T-helper 1 cell treated with Interleukin-12 subunit alpha and Interleukin-12 subunit beta and Interleukin-4 antibody, amounts not matched to agents 30 μg/mL and 1 μg/mL, for 36 hours (primary cell): Measurements from ENCODE around the gene FGF12.

ENCODE experiments used
- H3K27ac Mint-ChIP-seq: one replicate; pipeline ENCODE4 v1.8.0; 2021; ENCODE audit warnings: mild to moderate bottlenecking, mixed read lengths
- H3K27me3 Mint-ChIP-seq: one replicate; pipeline ENCODE4 v1.8.0; 2021; ENCODE audit warnings: low read depth, mixed read lengths
- H3K36me3 Mint-ChIP-seq: one replicate; pipeline ENCODE4 v1.8.0; 2021; ENCODE audit warnings: low read depth, mixed read lengths
- H3K4me1 Mint-ChIP-seq: one replicate; pipeline ENCODE4 v1.8.0; 2021; ENCODE audit warnings: low read depth, mixed read lengths
- H3K4me3 Mint-ChIP-seq: one replicate; pipeline ENCODE4 v1.8.0; 2021; ENCODE audit warnings: mild to moderate bottlenecking, moderate library complexity, mixed read lengths
- H3K9me3 Mint-ChIP-seq: one replicate; pipeline ENCODE4 v1.8.0; 2021; ENCODE audit warnings: mixed read lengths

The FGF12 gene

GRCh38 chr3:192515664-192516045 is 211.7 kb downstream of the FGF12 start:
- H3K27me3 Mint-ChIP-seq, result peaks cover 47% of the 10 kb centered on the region
- no peaks in the 10 kb centered on the region for H3K9me3 Mint-ChIP-seq
- no peak overlapping the region for H3K27ac Mint-ChIP-seq
- no peaks in the 10 kb centered on the region for H3K4me1 Mint-ChIP-seq
- no peaks in the 10 kb centered on the region for H3K36me3 Mint-ChIP-seq
- H3K4me3 Mint-ChIP-seq, result no peak overlapping the region

GRCh38 chr3:192514754-192515663 is 212.3 kb downstream of the FGF12 start:
- no peaks in the 10 kb centered on the region for H3K36me3 Mint-ChIP-seq
- H3K27ac Mint-ChIP-seq, result no peak overlapping the region
- H3K4me1 Mint-ChIP-seq, result no peaks in the 10 kb centered on the region
- H3K27me3 Mint-ChIP-seq, result peaks cover 47% of the 10 kb centered on the region
- H3K9me3 Mint-ChIP-seq, result no peaks in the 10 kb centered on the region
- H3K4me3 Mint-ChIP-seq, result no peak overlapping the region

- peaks cover 47% of the 10 kb centered on the region for H3K27me3 Mint-ChIP-seq
- H3K4me3 Mint-ChIP-seq, result no peak overlapping the region
- H3K36me3 Mint-ChIP-seq, result no peaks in the 10 kb centered on the region
- H3K27ac Mint-ChIP-seq, result no peak overlapping the region
- H3K4me1 Mint-ChIP-seq, result no peaks in the 10 kb centered on the region
- H3K9me3 Mint-ChIP-seq, result no peaks in the 10 kb centered on the region
These were observed 213.1 kb downstream of the FGF12 start for GRCh38 chr3:192514081-192514753.

GRCh38 chr3:192505731-192506130 is 221.6 kb downstream of the FGF12 start:
- H3K27me3 Mint-ChIP-seq, result no peaks in the 10 kb centered on the region
- no peak overlapping the region for H3K4me3 Mint-ChIP-seq
- H3K36me3 Mint-ChIP-seq, result no peaks in the 10 kb centered on the region
- no peaks in the 10 kb centered on the region for H3K4me1 Mint-ChIP-seq
- no peak overlapping the region for H3K27ac Mint-ChIP-seq
- H3K9me3 Mint-ChIP-seq, result no peaks in the 10 kb centered on the region

- Mint-ChIP-seq H3K27ac (no peak overlapping the region), H3K27me3 (no peaks in the 10 kb centered on the region), H3K4me1 (no peaks in the 10 kb centered on the region), H3K36me3 (no peaks in the 10 kb centered on the region), H3K9me3 (no peaks in the 10 kb centered on the region), H3K4me3 (no peak overlapping the region)
These were observed 225.9 kb downstream of the FGF12 start for GRCh38 chr3:192501401-192501800.

DNA sequence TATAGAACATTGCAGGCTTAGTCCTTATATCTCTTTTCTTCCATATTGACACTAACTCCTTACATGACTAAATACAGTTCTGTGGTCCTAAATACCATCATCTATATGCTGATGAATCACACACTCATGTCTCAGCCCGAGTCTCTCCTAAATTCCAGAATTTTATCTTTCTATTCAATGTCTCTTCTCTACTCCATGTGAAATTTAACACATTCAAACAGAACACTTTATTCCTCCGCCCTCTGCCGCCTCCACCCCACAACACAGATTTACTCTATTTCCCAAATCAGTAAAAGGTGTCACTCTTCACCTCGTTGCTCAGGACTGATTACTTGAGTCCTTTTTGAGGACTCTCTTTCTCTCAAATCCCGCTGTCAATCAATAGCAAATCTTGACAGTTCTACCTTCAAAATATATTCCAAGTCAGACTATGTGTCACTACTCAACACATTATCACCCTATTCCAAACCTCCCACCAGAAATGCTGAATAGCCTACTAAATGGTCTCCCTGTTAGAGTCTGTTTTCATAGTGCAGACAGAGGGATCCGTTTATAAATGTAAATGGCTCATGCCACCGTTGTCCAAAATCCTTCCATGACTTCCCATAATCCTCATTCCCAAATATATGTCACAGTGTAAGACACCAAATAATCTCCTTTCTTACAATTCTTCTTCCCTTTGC is 230.3 kb downstream of the FGF12 start:
- H3K27me3 Mint-ChIP-seq, result no peaks in the 10 kb centered on the region
- H3K4me3 Mint-ChIP-seq, result no peak overlapping the region
- H3K36me3 Mint-ChIP-seq, result no peaks in the 10 kb centered on the region
- no peaks in the 10 kb centered on the region for H3K4me1 Mint-ChIP-seq
- H3K27ac Mint-ChIP-seq, result no peak overlapping the region
- H3K9me3 Mint-ChIP-seq, result no peaks in the 10 kb centered on the region

DNA sequence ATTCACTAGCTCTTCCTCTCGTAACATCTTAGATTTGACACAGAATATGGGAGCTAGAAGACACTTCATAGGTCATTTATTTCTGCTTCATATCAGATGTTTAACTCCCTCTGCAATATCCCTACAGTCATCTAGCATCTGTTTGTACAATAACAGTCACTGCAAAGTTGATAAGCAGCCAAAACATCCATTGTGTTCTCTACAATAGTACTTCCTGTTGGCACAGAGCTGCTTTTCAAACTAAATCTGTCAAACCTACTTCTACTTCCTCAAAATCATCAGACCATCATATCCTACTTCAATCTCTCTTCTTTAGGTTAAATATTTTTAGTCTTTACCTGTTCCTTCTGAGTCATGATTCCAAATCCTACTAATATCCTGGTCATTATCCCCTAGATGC is 233.2 kb downstream of the FGF12 start:
- Mint-ChIP-seq H3K27ac (no peak overlapping the region), H3K27me3 (no peaks in the 10 kb centered on the region), H3K36me3 (no peaks in the 10 kb centered on the region), H3K4me1 (no peaks in the 10 kb centered on the region), H3K9me3 (no peaks in the 10 kb centered on the region), H3K4me3 (no peak overlapping the region)

DNA sequence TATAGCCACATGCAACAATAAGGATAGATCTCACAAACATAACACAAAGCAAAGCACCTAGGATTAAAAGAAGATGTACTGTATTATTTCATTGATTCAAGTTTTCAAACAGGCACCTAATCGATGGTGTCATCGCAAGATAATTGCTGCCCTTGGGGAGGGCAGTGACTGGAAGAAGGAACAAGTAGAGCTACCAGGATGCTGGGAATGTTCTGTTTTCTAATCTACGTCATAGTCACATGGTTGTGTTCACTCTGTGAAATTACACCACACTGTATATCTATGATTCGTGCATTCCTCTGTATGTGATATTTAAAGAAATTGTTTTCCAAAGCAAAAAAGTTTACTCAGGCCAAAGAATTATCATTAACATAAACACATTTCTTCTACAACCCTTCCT is 236.6 kb downstream of the FGF12 start:
- Mint-ChIP-seq H3K9me3 (no peaks in the 10 kb centered on the region), H3K4me1 (no peaks in the 10 kb centered on the region), H3K27me3 (no peaks in the 10 kb centered on the region), H3K4me3 (no peak overlapping the region), H3K27ac (no peak overlapping the region), H3K36me3 (no peaks in the 10 kb centered on the region)

GRCh38 chr3:192489579-192489978 is 237.8 kb downstream of the FGF12 start:
- Mint-ChIP-seq H3K27me3 (no peaks in the 10 kb centered on the region), H3K9me3 (no peaks in the 10 kb centered on the region), H3K4me1 (no peaks in the 10 kb centered on the region), H3K27ac (no peak overlapping the region), H3K4me3 (no peak overlapping the region), H3K36me3 (no peaks in the 10 kb centered on the region)

GRCh38 chr3:192487033-192487432 is 240.3 kb downstream of the FGF12 start:
- Mint-ChIP-seq H3K4me3 (no peak overlapping the region), H3K4me1 (no peaks in the 10 kb centered on the region), H3K27me3 (peaks cover 3% of the 10 kb centered on the region), H3K36me3 (no peaks in the 10 kb centered on the region), H3K27ac (no peak overlapping the region), H3K9me3 (no peaks in the 10 kb centered on the region)

- Mint-ChIP-seq H3K27me3 (peaks cover 3% of the 10 kb centered on the region), H3K4me3 (no peak overlapping the region), H3K9me3 (no peaks in the 10 kb centered on the region)
These were observed 244.5 kb downstream of the FGF12 start for GRCh38 chr3:192482809-192483208.

DNA sequence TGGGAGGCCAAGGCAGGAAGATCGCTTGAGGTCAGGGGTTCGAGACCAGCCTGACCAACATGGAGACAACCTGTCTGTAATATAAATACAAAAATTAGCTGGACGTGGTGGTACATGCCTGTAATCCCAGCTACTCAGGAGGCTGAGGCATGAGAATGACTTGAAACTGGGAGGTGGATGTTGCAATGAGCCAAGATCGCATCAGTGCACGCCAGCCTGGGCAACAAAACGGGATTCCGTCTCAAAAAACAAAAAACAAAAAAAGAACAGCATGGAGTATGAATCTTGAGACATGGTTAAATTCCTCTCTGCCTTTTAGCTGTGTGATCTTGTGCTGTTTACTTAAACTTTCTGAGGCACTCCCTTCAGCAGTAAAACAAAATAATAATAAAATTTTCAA is 244.9 kb downstream of the FGF12 start:
- H3K36me3 Mint-ChIP-seq, result no peaks in the 10 kb centered on the region
- H3K4me3 Mint-ChIP-seq, result no peak overlapping the region
- H3K4me1 Mint-ChIP-seq, result no peaks in the 10 kb centered on the region
- H3K27ac Mint-ChIP-seq, result no peak overlapping the region
- H3K9me3 Mint-ChIP-seq, result no peaks in the 10 kb centered on the region
- H3K27me3 Mint-ChIP-seq, result peaks cover 3% of the 10 kb centered on the region

More at GRCh38 chr3:192482809-192483208, 244.5 kb downstream of the FGF12 start:
- Mint-ChIP-seq H3K27ac (no peak overlapping the region), H3K36me3 (no peaks in the 10 kb centered on the region), H3K4me1 (no peaks in the 10 kb centered on the region)

DNA sequence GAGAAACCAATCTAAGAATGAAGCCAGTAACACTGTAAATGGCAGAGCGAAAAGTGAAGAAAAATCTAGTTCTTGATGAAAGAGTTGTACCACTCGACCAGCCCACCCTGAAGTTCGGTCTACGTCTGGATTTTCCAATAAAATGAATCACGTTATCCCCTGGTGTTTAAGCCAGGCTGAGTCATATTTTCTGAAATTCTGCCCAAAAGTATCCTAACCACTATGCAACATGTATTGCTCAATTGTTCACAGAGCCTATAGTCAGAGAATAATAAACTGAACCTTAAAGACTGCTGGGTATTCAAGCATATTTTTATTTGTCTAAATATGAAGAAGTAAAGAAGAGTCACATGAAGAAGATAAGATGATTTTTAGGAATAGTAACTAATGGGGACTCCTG is 245.7 kb downstream of the FGF12 start:
- peaks cover 3% of the 10 kb centered on the region for H3K27me3 Mint-ChIP-seq
- no peaks in the 10 kb centered on the region for H3K4me1 Mint-ChIP-seq
- H3K4me3 Mint-ChIP-seq, result no peak overlapping the region
- no peak overlapping the region for H3K27ac Mint-ChIP-seq
- no peaks in the 10 kb centered on the region for H3K36me3 Mint-ChIP-seq
- no peaks in the 10 kb centered on the region for H3K9me3 Mint-ChIP-seq

DNA sequence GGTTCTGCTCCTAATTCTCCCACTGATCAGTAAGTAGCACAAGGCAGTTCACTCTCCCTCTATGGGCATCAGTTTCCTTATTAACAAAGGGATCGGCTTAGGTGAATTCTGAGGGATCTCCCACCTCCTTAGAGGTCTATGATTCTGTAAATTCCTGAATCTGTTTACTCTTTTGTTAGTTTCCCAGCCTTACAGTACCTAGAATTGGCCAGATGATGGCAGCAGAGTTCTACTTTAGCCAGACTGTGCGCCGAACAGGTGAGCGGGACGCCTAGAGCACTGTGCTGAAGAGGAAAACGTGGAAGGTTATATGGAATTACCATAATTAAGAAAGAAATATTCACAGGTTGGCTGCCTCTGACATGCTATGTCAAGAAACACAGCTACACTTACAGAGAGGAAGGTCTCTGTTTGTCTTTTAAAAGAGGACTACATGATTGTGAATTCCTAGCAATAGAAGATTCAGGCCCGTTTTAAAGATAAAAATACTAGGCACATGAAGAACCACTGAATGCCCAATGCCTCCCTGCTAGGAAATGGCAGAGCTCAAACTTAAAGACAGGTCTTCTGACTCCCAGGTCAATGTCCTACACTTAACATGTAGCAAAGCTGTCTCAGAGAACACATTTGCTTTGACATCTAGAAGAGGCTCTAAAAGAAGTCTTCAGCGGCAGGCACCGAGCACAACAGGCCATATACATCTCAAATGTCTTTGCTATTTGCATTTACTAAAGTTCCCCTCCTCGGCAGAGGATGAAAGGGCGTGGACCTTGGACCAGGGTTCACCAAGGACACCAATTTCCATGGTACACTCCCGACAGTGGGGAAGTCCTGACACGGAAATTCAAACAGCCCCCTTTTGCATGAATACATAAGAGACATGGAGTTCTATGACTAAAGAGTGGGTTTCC is 259.9 kb downstream of the FGF12 start:
- Mint-ChIP-seq H3K4me1 (peaks cover 3% of the 10 kb centered on the region), H3K36me3 (no peaks in the 10 kb centered on the region), H3K27ac (no peak overlapping the region), H3K27me3 (peaks cover 10% of the 10 kb centered on the region), H3K9me3 (no peaks in the 10 kb centered on the region), H3K4me3 (no peak overlapping the region)
